H1 (cell line): Measurements from ENCODE around the gene ZNF791. TPM values are rescaled to one million over a fixed set of nuclear protein-coding genes. Genes with fewer than 3 reads are reported as not detected.
A peak's percentile ranks its signal among the peaks of the same experiment; 100 is the strongest.

Experiments
- ASH2L ChIP-seq: fragments of 200-600, 300-600 bp; sonication (generic); IDR thresholded peaks from one replicate; pipeline ENCODE4 v1.7.1; 2017; ENCODE audit warnings: low read length
- CREB1 ChIP-seq: IDR thresholded peaks from 2 replicates; pipeline ENCODE4 v1.6.1; 2012; ENCODE audit warnings: inconsistent platforms
- CTCF ChIP-seq, 3 experiments: IDR thresholded peaks; 1 replicate in 2 of 3; 2 replicates in 1 of 3; pipeline versions ENCODE4 v1.5.1 to v1.6.1; 2011; ENCODE audit warnings: low read length in 3 of 3, mild to moderate bottlenecking in 3 of 3, inconsistent platforms in 2 of 3, low read depth in 1 of 3, moderate library complexity in 1 of 3; ENCODE audit not compliant: insufficient read depth in 1 of 3; ENCODE audit errors: control extremely low read depth in 1 of 3
- EGR1 ChIP-seq: IDR thresholded peaks from 2 replicates; pipeline ENCODE4 v1.6.1; 2011; ENCODE audit warnings: low read depth, low read length, borderline replicate concordance
- GTF2F1 ChIP-seq: IDR thresholded peaks from 2 replicates; pipeline ENCODE4 v1.6.1; 2012; ENCODE audit warnings: low read depth, low read length, improper control_type of control experiment, borderline replicate concordance
- MAX ChIP-seq: IDR thresholded peaks from 2 replicates; pipeline ENCODE4 v1.6.1; 2012; ENCODE audit warnings: inconsistent platforms
- POLR2A ChIP-seq, 2 experiments: IDR thresholded peaks; 1 replicate in 1 of 2; 2 replicates in 1 of 2; pipeline ENCODE4 v1.6.1; 2011; ENCODE audit warnings: low read depth in 2 of 2, low read length in 2 of 2, mild to moderate bottlenecking in 2 of 2; ENCODE audit errors: control extremely low read depth in 1 of 2
- TEAD4 ChIP-seq: IDR thresholded peaks from 2 replicates; pipeline ENCODE4 v1.6.1; 2012; ENCODE audit warnings: low read depth, low read length, inconsistent platforms, mixed read lengths
- polyA plus RNA-seq, 7 experiments: library from polyadenylated mRNA; depleted of rRNA in 3 of 7; stranded (reverse) in 5 of 7; unstranded in 2 of 7; fragments of >200 nt in 5 of 7; fragments of 200-250 nt in 2 of 7; gene quantifications; 1 replicate in 5 of 7; 2 replicates in 1 of 7; 4 replicates in 1 of 7; pipeline versions ENCODE4 v1.2.1 to v1.2.3, GENCODE V29; 2011 to 2013; ENCODE audit warnings: missing spikeins in 2 of 7, mixed read lengths in 2 of 7
- total RNA-seq: library from RNA; stranded (reverse); fragmentation: NEBNext Ultra II Directional; extraction: Animal tissue kit (Norgen Biotek cat#: 25700); gene quantifications from 2 replicates; pipeline ENCODE4 v1.2.1, GENCODE V29; 2021

The ZNF791 gene
- total and polyA plus RNA-seq, 2 of the 8 experiments (the other 6 are each of a cell fraction or from before 2014, with no cell fraction given), result 4.1 to 18.6 TPM

GRCh38 chr19:12639901-12640613, 29.3 kb downstream of the ZNF791 start (continued):
- TF ChIP-seq CREB1 (peak; percentile 64; the same call in 1 of the 2 replicates), TEAD4 (no peak), POLR2A (IDR thresholded peaks at IDR 0.05; ENCODE audit: control extremely low read depth in 1 of 2, low read depth in 2 of 2, low read length in 2 of 2) (peak in 1 of 2 experiments; percentile 56; a peak in 1 of 3 replicates), MAX (peak; percentile 90), ASH2L (peak; percentile 32), CTCF (IDR thresholded peaks at IDR 0.05; ENCODE audit: control extremely low read depth in 1 of 3, insufficient read depth in 1 of 3, low read depth in 1 of 3, low read length in 3 of 3) (peak; percentile 75 to 99 (median 94)), EGR1 (no peak), GTF2F1 (no peak; the same call in 1 of the 2 replicates)
